ENCODE results near the gene MSMB.

Gene MSMB

DNA sequence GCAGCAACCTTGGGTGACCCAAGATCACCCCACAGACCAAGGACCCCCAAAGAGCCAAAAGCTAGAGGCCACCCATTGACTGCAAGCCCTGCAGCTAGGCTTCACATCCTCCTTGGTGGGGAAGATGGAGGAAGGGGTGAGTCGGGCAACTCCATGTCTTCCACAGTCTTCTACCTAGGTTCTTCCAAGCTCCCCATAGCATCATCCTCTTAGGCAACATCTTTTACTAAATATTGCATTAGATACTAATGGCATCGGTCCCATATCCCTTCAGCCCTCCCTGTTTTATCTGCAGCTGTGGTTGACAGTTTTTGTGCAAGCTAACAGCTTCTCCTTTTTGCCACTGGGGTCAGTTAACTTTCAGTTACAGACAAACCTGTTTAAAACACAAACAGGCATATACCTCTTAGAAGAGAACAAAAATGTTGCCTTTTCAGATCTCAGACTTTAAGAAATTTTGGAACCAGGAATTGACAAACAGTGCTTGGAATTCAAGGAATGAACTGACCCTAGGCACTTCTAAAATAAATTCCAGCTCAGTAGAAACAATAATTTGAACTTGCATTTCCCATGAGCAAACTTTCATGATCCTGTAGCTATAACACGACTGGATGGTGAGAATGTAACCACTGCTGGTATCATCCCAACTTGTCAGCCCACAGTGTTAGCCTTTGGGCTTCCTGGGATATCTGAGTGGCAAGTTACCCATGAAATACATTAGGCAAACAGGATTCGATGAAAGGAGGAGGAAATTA, 33.9 kb upstream of the MSMB start:
- no peaks in the 10 kb centered on the region for H3F3A ChIP-seq (ENCODE audit: insufficient read depth, low read length)
- H3K79me2 ChIP-seq (ENCODE audit: low read length), result no peaks in the 10 kb centered on the region
- no peak overlapping the region for H3K4me2 ChIP-seq (ENCODE audit: low read depth, low read length)
- no peaks in the 10 kb centered on the region for H4K20me1 ChIP-seq (ENCODE audit: insufficient read depth, low read length)
- no peak overlapping the region for H3K4me3 ChIP-seq (ENCODE audit: low read length)
- no peak overlapping the region for H3K27ac ChIP-seq (ENCODE audit: low read length)
- no peak for DNase-seq
- H3K9me3 ChIP-seq (replicated peaks; ENCODE audit: insufficient read depth, low read length), result no peaks in the 10 kb centered on the region
- H3K9me2 ChIP-seq (replicated peaks; ENCODE audit: insufficient read depth, low read length), result no peaks in the 10 kb centered on the region
- no peaks in the 10 kb centered on the region for H3K27me3 ChIP-seq (replicated peaks; ENCODE audit: insufficient read depth, low read length)
- no peaks in the 10 kb centered on the region for H3K4me1 ChIP-seq (ENCODE audit: low read length)
- H3K36me3 ChIP-seq (replicated peaks; ENCODE audit: insufficient read depth, low read length), result no peaks in the 10 kb centered on the region
- no peak overlapping the region for H3K9ac ChIP-seq (ENCODE audit: low read length)
- TF ChIP-seq, protein P1, sequence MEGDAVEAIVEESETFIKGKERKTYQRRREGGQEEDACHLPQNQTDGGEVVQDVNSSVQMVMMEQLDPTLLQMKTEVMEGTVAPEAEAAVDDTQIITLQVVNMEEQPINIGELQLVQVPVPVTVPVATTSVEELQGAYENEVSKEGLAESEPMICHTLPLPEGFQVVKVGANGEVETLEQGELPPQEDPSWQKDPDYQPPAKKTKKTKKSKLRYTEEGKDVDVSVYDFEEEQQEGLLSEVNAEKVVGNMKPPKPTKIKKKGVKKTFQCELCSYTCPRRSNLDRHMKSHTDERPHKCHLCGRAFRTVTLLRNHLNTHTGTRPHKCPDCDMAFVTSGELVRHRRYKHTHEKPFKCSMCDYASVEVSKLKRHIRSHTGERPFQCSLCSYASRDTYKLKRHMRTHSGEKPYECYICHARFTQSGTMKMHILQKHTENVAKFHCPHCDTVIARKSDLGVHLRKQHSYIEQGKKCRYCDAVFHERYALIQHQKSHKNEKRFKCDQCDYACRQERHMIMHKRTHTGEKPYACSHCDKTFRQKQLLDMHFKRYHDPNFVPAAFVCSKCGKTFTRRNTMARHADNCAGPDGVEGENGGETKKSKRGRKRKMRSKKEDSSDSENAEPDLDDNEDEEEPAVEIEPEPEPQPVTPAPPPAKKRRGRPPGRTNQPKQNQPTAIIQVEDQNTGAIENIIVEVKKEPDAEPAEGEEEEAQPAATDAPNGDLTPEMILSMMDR (IDR thresholded peaks at IDR 0.05; ENCODE audit: low read length), result no peak
- TF ChIP-seq EZH2phosphoT487 (IDR thresholded peaks at IDR 0.05; ENCODE audit: low read length), result no peak
- no peak for TF ChIP-seq EZH2 (optimal IDR thresholded peaks at IDR 0.05; ENCODE audit: low read depth, low read length)
- H2AFZ ChIP-seq (ENCODE audit: low read length), result no peak overlapping the region

GRCh38 chr10:46077731-46078413, 31.8 kb upstream of the MSMB start:
- Histone ChIP-seq H3K27me3 (replicated peaks; ENCODE audit: insufficient read depth, low read length) (no peaks in the 10 kb centered on the region), H3K4me2 (ENCODE audit: low read depth, low read length) (no peak overlapping the region), H3K27ac (ENCODE audit: low read length) (no peak overlapping the region), H3K79me2 (ENCODE audit: low read length) (no peaks in the 10 kb centered on the region), H2AFZ (ENCODE audit: low read length) (no peak overlapping the region), H3K4me1 (ENCODE audit: low read length) (no peaks in the 10 kb centered on the region), H3K9me3 (replicated peaks; ENCODE audit: insufficient read depth, low read length) (no peaks in the 10 kb centered on the region), H3K36me3 (replicated peaks; ENCODE audit: insufficient read depth, low read length) (no peaks in the 10 kb centered on the region), H3K9ac (ENCODE audit: low read length) (no peak overlapping the region), H3K4me3 (ENCODE audit: low read length) (no peak overlapping the region), H4K20me1 (ENCODE audit: insufficient read depth, low read length) (no peaks in the 10 kb centered on the region), H3F3A (ENCODE audit: insufficient read depth, low read length) (no peaks in the 10 kb centered on the region), H3K9me2 (replicated peaks; ENCODE audit: insufficient read depth, low read length) (no peaks in the 10 kb centered on the region)
- TF ChIP-seq EZH2phosphoT487 (IDR thresholded peaks at IDR 0.05; ENCODE audit: low read length) (no peak), EZH2 (optimal IDR thresholded peaks at IDR 0.05; ENCODE audit: low read depth, low read length) (no peak)
- TF ChIP-seq, protein P1 (IDR thresholded peaks at IDR 0.05; ENCODE audit: low read length), result no peak
- no peak for DNase-seq

DNA sequence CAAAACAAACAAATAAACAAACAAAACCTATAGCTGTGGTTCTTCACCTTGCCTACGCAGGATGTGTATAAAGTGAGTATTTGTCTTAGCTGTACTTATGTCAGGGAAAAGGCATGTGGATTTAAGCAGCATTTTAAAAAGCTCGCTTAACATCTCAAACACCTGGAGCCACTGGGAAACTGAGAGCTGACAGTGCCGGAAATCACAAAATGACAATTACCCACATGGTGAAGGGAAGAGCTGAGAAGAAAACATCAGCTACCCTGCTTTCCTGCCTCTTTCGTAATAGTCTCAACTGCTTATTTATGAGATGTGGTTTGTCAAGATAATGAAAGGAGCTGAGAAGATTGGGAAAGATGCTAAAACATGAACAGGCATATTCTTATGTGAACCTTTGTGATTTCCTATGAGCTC, 31.1 kb upstream of the MSMB start:
- Histone ChIP-seq H3K9me3 (replicated peaks; ENCODE audit: insufficient read depth, low read length) (no peaks in the 10 kb centered on the region), H3K9me2 (replicated peaks; ENCODE audit: insufficient read depth, low read length) (no peaks in the 10 kb centered on the region), H3K79me2 (ENCODE audit: low read length) (no peaks in the 10 kb centered on the region), H3K27ac (ENCODE audit: low read length) (no peak overlapping the region), H3F3A (ENCODE audit: insufficient read depth, low read length) (no peaks in the 10 kb centered on the region), H4K20me1 (ENCODE audit: insufficient read depth, low read length) (no peaks in the 10 kb centered on the region), H3K4me2 (ENCODE audit: low read depth, low read length) (no peak overlapping the region), H3K27me3 (replicated peaks; ENCODE audit: insufficient read depth, low read length) (no peaks in the 10 kb centered on the region), H3K4me3 (ENCODE audit: low read length) (no peak overlapping the region), H3K4me1 (ENCODE audit: low read length) (no peaks in the 10 kb centered on the region), H3K36me3 (replicated peaks; ENCODE audit: insufficient read depth, low read length) (no peaks in the 10 kb centered on the region), H2AFZ (ENCODE audit: low read length) (no peak overlapping the region), H3K9ac (ENCODE audit: low read length) (no peak overlapping the region)
- TF ChIP-seq EZH2 (optimal IDR thresholded peaks at IDR 0.05; ENCODE audit: low read depth, low read length), result no peak
- TF ChIP-seq, protein P1 (IDR thresholded peaks at IDR 0.05; ENCODE audit: low read length), result no peak
- no peak for TF ChIP-seq EZH2phosphoT487 (IDR thresholded peaks at IDR 0.05; ENCODE audit: low read length)
- DNase-seq, result no peak
